ENCODE results near the gene TMEM178B. TPM values are rescaled to one million over a fixed set of nuclear protein-coding genes. Genes with fewer than 3 reads are reported as not detected.

TMEM178B gene
- total and polyA plus RNA-seq, 2 of the 4 experiments (the other 2 are of a cell fraction): under 0.01 to 0.05 TPM

- H3K36me3 ChIP-seq (ENCODE audit: control insufficient read depth, insufficient read depth, low read length): no peaks in the 10 kb centered on the region
- H3K23ac ChIP-seq (ENCODE audit: low read depth, low read length): no peak overlapping the region
- no peak overlapping the region for H2AK9ac ChIP-seq (replicated peaks; ENCODE audit: low read depth, low read length, poor library complexity)
- H2BK15ac ChIP-seq (ENCODE audit: low read depth, low read length): no peak overlapping the region
- no peak overlapping the region for H3K14ac ChIP-seq (replicated peaks; ENCODE audit: low read depth, low read length)
- no peaks in the 10 kb centered on the region for H4K20me1 ChIP-seq (ENCODE audit: insufficient read depth, low read length)
- no peak overlapping the region for H2BK20ac ChIP-seq (ENCODE audit: low read depth, low read length)
- ChIA-PET CTCF (no interaction called here), POLR2A (ENCODE audit: unreplicated experiment) (no interaction called here)
- H4K8ac ChIP-seq (ENCODE audit: low read depth in 2 of 2, low read length in 2 of 2): no peak overlapping the region
- TF ChIP-seq USF2 (IDR thresholded peaks at IDR 0.05; ENCODE audit: low read depth, low read length): no peak
- no peak for TF ChIP-seq MAFK (IDR thresholded peaks at IDR 0.05; ENCODE audit: low read depth, low read length)
- no peak for TF ChIP-seq ELK1 (IDR thresholded peaks at IDR 0.05; ENCODE audit: borderline replicate concordance, low read depth, low read length)
- no peak for TF ChIP-seq RCOR1 (IDR thresholded peaks at IDR 0.05; ENCODE audit: insufficient replicate concordance, low read length)
- no peak for TF ChIP-seq RFX5 (IDR thresholded peaks at IDR 0.05; ENCODE audit: low read depth, low read length)
- TF ChIP-seq POLR2A (IDR thresholded peaks at IDR 0.05; ENCODE audit: low read depth, low read length): no peak
- no peak for TF ChIP-seq FOS (IDR thresholded peaks at IDR 0.05; ENCODE audit: low read depth, low read length)
- no peak for TF ChIP-seq MXI1 (IDR thresholded peaks at IDR 0.05; ENCODE audit: borderline replicate concordance, low read depth, low read length)
- no peak for TF ChIP-seq BHLHE40 (IDR thresholded peaks at IDR 0.05; ENCODE audit: low read depth, low read length)
- no peak for TF ChIP-seq SMC3 (IDR thresholded peaks at IDR 0.05; ENCODE audit: low read depth, low read length)
- no peak for TF ChIP-seq RAD21 (IDR thresholded peaks at IDR 0.05; ENCODE audit: low read length)
- intact Hi-C loops (cut with micrococcal nuclease): no loop called here
- H3K27ac ChIP-seq (ENCODE audit: insufficient read depth, low read length): no peak overlapping the region
- H3K9ac ChIP-seq (ENCODE audit: low read depth, low read length): no peak overlapping the region
- H3K9me3 ChIP-seq (ENCODE audit: control insufficient read depth, insufficient read depth, low read length): peaks cover 7% of the 10 kb centered on the region
- H3K27me3 ChIP-seq (ENCODE audit: control insufficient read depth, insufficient read depth, low read length): no peaks in the 10 kb centered on the region
- BruUV-seq (replicated peaks): no TSS peak
- DNase-seq (no peak), ATAC-seq (ENCODE audit: low read depth) (no peak)
- H4K5ac ChIP-seq (ENCODE audit: low read depth, low read length): no peak overlapping the region
- H3K9me1 ChIP-seq (ENCODE audit: insufficient read depth, low read length): no peaks in the 10 kb centered on the region
- H3K4me1 ChIP-seq (ENCODE audit: control insufficient read depth, insufficient read depth, low read length): no peaks in the 10 kb centered on the region
- H3K4me2 ChIP-seq (ENCODE audit: low read depth, low read length): no peak overlapping the region
- no peak overlapping the region for H3K4me3 ChIP-seq (ENCODE audit: insufficient read depth, low read depth, low read length)
- in situ Hi-C loops (cut with MboI; ENCODE audit: low sequenced_read_pairs): no loop called here
- no peak overlapping the region for H3K18ac ChIP-seq (ENCODE audit: low read depth, low read length)
- H4K91ac ChIP-seq (ENCODE audit: insufficient read depth, low read depth, low read length): no peak overlapping the region
- dilution Hi-C loops (cut with HindIII; ENCODE audit: low sequenced_read_pairs, unreplicated experiment): no loop called here
- H3K4ac ChIP-seq (ENCODE audit: low read depth, low read length): no peak overlapping the region
- no CpG with 5 or more reads among the region's 5 CpGs for WGBS, 2 experiments (ENCODE audit: extremely low coverage in 2 of 2, insufficient read length in 1 of 2)
- no peak overlapping the region for H2AFZ ChIP-seq (replicated peaks; ENCODE audit: low read length, poor library complexity)
- H3K56ac ChIP-seq (ENCODE audit: extremely low read depth, insufficient read depth, low read length): no peak overlapping the region
- H2BK5ac ChIP-seq (ENCODE audit: low read depth, low read length, poor library complexity, severe bottlenecking): no peak overlapping the region
- no peak overlapping the region for H2AK5ac ChIP-seq (ENCODE audit: low read depth, low read length)
- H3K79me1 ChIP-seq (ENCODE audit: low read depth in 1 of 2, low read length in 2 of 2): no peaks in the 10 kb centered on the region
- no peak overlapping the region for H2BK120ac ChIP-seq (ENCODE audit: low read depth, low read length)
These were observed 184.7 kb downstream of the TMEM178B start for GRCh38 chr7:141258559-141258958.

Measured in IMR-90 (cell line).